HepG2 (cell line): ENCODE data around the gene ZNF888.

Experiments used
- NBN ChIP-seq: fragments of 450-650 bp; conservative IDR thresholded peaks from 2 replicates; pipeline ENCODE4 v1.6.1; 2017
- ZBTB7A ChIP-seq: sonication (generic); formaldehyde crosslinking; IDR thresholded peaks from 2 replicates; pipeline ENCODE4 v1.8.0; 2022; ENCODE audit warnings: mild to moderate bottlenecking, missing genetic modification reagents

DNA sequence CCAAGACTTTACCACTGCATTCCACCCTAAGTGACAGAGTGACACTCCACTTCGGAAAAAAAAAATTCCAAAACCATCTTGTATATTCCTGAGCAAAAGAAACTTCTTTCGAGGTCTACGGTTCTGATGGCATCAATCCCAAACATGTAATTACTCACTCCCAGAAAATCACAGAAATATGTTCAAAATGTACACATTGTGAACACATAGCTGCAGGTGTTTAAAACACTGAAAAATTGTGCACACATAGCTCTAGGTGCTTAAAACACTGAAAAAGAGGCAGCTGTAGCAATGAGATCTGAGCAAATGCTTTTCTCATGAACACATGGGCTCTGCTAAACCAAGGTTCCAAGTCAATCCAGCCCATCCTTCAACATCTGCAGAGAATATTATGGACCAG, 51.8 kb downstream of the ZNF888 start:
- TF ChIP-seq NBN (no peak), ZBTB7A (no peak)
